Right ventricle myocardium superior (tissue), 1 donor: ENCODE results near the gene ZNF283. TPM values are rescaled to one million over a fixed set of nuclear protein-coding genes. Genes with fewer than 3 reads are reported as not detected.

Source experiments
- ATAC-seq: fragments of 200-7000 bp; cut with Tn5 transposase; one replicate; pipeline ENCODE4 v1.9.1; 2020; ENCODE audit warnings: mild to moderate bottlenecking; ENCODE audit not compliant: poor library complexity
- DNase-seq: peaks from one replicate; pipeline ENCODE4 v3.0.0-alpha.2; 2020
- intact Hi-C: fragments of 100-400 bp; cut with DNase I; formaldehyde crosslinking; loops from one replicate; pipeline ENCODE4 v1.11.2; 2022
- long read RNA-seq: library from polyadenylated mRNA; unstranded; transcript quantifications from one replicate; pipeline ENCODE4 v2.0.0, GENCODE V29; 2021
- total RNA-seq: library from RNA; stranded (reverse); fragmentation: NEBNext Ultra II Directional; extraction: Animal tissue kit (Norgen Biotek cat#: 25700); gene quantifications from one replicate; pipeline ENCODE4 v1.2.1, GENCODE V29; 2021
- donor health status: DM: no; HTN: yes; CAD: no; lungs with severe emphysema.

Gene ZNF283
- total RNA-seq, result 9.0 TPM
- long read RNA-seq, partial matches to known transcripts, result 0 of 12 reads
- long read RNA-seq, other reads (novel, unspliced or antisense), result 12 of 12 reads

GRCh38 chr19:43826787-43827754, at the start of gene ZNF283:
TSS of gene ZNF283 (plus strand) at chr19:43827321. CDS start at chr19:43833505, 6,184 bp downstream.
- intact Hi-C loops, result no loop called here
- peak; percentile 100 for ATAC-seq
- DNase-seq, result peak; percentile 94

DNA sequence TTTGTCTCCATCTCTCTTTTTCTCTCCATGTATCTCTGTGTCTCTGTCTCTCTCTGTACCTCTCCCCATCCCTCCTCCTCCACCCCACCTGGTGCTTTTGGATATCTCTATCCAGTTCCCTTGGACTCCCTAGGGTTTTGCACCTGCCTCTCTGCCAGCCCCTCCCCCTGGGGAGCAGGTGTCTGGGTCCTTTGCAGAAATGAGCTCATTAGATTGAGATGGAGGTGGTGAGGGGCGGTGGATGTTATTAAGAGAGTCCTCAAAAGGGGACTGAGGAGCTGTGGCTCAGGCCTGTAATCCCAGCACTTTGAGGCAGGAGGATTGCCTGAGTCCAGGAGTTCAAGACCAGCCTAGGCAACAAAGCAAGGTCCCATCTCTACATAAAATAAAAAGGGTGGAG, 48.5 kb upstream of the ZNF283 start:
- DNase-seq, result no peak
- no peak for ATAC-seq
- intact Hi-C loops, result no loop called here

- peak; percentile 64 for DNase-seq
- intact Hi-C loops, result no loop called here
- ATAC-seq, result no peak
These were observed 47.8 kb upstream of the ZNF283 start for GRCh38 chr19:43779147-43779819.

DNA sequence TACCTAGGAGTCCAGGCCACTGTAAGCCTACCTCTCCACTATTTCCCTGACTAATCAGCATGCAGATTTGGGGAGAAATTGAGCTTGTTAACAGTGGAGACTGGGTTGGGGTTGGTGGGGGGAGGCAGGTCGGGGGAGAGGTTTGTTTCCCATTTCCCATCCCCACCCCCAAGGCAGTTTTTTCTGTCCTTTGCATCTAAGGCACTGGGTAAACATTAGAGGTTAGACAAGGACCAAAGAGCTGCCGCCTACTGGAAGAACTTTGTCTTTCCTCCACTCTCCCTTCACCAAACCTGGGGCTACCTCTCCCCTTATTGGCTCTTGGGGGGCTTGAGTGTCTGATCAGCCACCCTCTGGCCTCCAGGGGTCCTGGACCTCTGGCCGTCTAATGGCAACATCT, 47.3 kb upstream of the ZNF283 start:
- intact Hi-C loops, result no loop called here
- ATAC-seq, result no peak
- no peak for DNase-seq

- intact Hi-C loops, result no loop called here
- no peak for DNase-seq
- ATAC-seq, result no peak
These were observed 46.2 kb upstream of the ZNF283 start, which contains the start of gene KCNN4 for GRCh38 chr19:43780706-43781525. TSS of gene KCNN4 (minus strand) at chr19:43780973. CDS start at chr19:43780861, 112 bp downstream.

DNA sequence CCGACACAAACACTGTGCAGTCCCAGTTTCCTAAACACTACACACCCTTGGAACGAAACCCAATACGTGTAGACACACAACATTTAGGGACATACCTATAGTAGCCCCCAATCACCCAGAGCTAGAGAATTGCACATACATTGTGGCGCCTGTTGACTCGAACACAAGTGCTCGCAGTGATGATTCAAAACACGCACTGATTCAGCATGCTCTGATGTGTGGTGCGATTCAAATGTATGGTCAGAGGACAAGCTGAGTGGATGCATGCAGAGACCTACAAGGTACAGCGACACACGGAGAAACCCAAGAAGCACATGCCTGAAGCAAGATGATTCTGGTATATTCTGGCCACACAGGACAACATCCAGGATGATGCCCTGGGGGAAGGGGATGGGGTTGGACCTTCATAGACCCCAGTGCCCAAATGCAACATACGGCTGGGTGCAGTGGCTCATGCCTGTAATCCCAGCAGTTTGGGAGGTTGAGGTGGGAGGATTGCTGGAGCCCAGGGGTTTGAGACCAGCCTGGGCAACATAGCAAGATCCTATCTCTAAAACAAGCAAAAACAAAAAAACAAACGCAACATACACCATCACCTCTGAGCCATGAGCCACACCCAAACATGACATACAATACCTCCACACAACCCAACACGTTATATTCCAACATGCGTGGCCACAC, 45.4 kb upstream of the ZNF283 start:
- intact Hi-C loops, result no loop called here
- ATAC-seq, result no peak

GRCh38 chr19:43782311-43782660, 44.8 kb upstream of the ZNF283 start:
- DNase-seq (no peak), ATAC-seq (no peak)
- intact Hi-C loops, result no loop called here

More for the DNA sequence above, 45.4 kb upstream of the ZNF283 start:
- no peak for DNase-seq

GRCh38 chr19:43782689-43783231, 44.4 kb upstream of the ZNF283 start:
- DNase-seq (no peak), ATAC-seq (no peak)
- intact Hi-C loops, result no loop called here

DNA sequence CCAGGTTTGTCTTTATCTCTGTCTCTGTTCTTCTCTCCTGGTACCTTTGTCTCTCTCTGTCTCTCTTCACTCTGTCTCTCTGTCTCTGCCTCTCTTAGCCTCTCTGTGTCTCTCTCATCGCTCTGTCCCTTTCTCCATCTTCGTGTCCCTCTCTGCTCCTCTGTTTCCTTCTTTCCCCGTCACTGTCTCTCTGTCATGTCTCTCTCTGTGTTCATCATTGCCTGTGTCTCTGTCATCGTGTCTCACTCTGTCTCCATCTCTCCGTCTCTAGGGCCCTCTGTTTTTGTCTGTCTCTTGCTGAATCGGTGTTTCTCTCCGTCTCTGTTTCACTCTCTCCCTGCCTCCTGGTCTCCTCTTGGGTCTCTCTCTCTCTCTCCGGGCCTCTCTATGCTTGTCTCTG, 43.5 kb upstream of the ZNF283 start:
- DNase-seq (no peak), ATAC-seq (no peak)
- intact Hi-C loops, result loop anchor here (2.0 kb wide), 1 partner anchor 39 kb away; no protein-coding TSS in a partner anchor

DNA sequence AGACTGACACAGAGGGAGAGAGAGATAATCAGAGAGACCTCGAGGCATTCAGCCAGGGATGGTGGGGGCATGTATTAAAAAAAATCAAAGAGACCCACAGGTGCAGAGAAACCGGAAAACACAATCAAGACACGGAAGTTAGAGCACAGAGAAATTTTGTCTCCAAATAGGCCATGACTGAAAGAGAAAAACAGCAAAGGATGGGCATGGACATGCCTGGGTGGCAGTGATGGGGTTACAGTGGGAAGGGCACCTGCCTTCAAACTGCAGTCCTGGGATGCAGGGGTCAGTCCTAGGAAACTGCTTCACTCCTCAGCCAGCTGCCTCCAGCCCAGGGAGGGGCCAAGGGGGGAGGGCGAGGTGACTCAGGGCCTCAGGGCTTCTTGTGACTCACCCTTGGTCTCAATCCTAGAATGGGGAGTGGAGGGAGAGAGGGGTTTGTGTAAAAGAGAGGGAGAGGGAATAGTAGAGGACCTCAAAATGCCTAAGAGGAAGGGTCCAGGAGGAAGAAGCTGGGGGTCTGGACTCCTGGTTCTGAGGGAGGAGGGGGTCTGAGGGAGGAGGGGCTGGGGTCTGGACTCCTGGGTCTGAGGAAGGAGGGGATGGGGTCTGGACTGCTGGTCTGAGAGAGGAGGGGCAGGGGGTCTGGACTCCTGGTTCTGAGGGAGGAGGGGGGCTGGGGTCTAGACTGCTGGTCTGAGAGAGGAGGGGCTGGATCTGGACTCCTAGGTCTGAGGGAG, 42.7 kb upstream of the ZNF283 start:
- ATAC-seq (peak; percentile 48), DNase-seq (no peak)
- intact Hi-C loops, result loop anchor here (2.0 kb wide), 1 partner anchor 40 kb away; no protein-coding TSS in a partner anchor

DNA sequence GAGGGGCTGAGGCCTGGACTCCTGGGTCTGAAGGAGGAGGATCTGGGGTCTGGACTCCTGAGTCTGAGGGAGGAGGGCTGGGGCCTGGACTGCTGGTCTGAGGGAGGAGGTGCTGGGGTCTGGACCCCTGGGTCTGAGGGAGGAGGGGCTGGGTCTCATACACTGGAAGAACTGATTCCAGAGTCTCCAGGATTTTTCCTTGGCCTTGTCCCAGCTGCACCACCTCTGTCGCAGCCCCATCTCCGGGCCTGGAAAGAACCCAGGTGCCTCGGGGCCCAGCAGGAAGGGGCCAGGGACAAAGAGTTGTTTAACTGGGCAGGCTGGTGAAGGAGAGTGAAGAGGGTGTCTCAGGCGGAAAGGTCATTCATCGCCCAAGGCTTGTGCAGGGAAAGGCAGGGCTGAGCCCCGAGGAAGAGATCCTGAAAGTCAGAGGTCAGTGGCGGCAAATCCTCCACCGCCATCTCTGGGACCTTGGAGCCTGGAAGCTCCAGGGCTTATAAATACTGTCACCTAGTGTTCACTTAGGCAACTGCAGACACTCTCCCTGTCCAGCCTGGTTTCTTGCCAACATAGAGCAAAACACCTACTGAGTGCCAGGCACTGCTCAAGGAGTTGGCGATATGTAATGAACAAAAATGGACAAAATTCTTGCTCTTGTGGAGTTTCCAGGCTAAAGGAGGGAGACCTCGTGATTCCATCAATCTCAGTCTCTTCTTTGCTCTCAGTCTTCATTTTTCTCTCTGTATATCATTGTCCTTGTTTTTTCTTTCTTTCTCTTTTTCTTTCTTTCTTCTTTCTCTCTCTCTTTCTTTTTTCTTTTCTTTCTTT, 41.9 kb upstream of the ZNF283 start:
- intact Hi-C loops, result loop anchor here (2.0 kb wide), 1 partner anchor 40 kb away; no protein-coding TSS in a partner anchor
- ATAC-seq, result peak; percentile 85
- DNase-seq, result peak; percentile 60

DNA sequence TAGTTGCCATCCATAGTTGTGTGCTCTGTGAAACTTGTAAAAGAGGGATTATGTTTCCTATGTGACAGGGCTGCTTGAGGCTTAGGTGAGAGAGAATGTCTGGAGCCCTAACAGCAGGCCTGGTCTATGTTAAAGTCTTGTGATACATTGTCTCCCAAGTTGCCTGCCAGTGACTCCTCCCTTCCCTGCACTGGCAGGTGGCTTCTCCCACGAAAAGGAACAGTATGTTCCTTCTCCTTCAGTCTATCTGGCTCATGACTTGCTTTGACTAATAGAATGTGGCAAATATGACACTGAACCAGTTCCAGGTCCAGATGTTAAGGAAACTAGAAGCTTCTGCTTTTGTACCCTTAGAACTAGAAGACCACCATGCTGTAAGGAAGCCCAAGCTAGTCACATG, 40.5 kb upstream of the ZNF283 start:
- DNase-seq, result no peak
- intact Hi-C loops, result no loop called here
- ATAC-seq, result no peak

DNA sequence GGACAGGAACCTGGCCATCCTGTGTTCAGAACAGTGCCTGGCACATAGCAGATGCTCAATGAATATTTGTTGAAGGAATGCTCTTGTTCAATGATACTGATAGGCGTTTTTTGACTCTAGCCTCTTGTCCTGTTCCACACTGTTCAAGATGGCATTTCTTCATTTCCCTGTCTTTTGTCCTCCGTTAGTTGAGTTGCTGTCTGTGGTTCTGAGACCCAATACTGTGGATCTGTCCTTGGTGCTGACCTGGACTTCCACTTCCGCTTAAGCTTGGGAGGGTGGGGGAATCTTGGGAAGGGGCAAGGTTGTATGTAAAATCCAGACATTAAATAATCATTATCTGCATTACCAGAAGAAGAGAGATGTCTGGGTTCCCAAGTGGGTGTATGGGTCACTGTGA, 38.1 kb upstream of the ZNF283 start:
- intact Hi-C loops, result no loop called here
- ATAC-seq, result no peak
- DNase-seq, result no peak

GRCh38 chr19:43790587-43790986, 36.5 kb upstream of the ZNF283 start:
- no peak for ATAC-seq
- intact Hi-C loops, result loop anchor here (10.0 kb wide), 1 partner anchor 116 kb away; the partner anchor contains the start of gene PLAUR
- DNase-seq, result no peak

- intact Hi-C loops, result loop anchor here (10.0 kb wide), 1 partner anchor 122 kb away; the partner anchor contains the start of gene PLAUR
- ATAC-seq (no peak), DNase-seq (no peak)
These were observed 30.0 kb upstream of the ZNF283 start for GRCh38 chr19:43797118-43797517.

DNA sequence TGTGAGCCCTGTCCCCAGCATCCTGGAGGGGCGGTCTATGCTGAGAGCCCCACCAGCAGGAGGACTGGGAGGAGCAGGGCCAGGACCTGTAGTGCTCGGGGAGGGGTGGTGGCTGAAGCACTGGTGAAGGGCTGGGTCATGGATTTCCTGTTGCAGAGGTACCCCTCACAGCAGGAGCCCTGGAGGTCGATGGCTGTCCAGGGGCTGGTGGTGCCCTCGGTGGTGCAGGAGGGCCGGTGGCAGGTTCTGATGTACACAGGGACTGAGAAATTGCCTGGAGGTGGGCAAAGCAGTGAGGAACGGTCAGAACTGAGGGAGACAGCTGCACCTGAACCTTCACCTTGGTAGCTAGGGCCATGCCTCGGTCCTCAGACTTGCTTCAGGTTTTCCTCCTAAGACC, 29.6 kb upstream of the ZNF283 start:
- intact Hi-C loops, result loop anchor here (10.0 kb wide), 1 partner anchor 123 kb away; the partner anchor contains the start of gene PLAUR
- no peak for ATAC-seq
- no peak for DNase-seq
